Measurements from ENCODE around the gene MITD1.

Gene MITD1

DNA sequence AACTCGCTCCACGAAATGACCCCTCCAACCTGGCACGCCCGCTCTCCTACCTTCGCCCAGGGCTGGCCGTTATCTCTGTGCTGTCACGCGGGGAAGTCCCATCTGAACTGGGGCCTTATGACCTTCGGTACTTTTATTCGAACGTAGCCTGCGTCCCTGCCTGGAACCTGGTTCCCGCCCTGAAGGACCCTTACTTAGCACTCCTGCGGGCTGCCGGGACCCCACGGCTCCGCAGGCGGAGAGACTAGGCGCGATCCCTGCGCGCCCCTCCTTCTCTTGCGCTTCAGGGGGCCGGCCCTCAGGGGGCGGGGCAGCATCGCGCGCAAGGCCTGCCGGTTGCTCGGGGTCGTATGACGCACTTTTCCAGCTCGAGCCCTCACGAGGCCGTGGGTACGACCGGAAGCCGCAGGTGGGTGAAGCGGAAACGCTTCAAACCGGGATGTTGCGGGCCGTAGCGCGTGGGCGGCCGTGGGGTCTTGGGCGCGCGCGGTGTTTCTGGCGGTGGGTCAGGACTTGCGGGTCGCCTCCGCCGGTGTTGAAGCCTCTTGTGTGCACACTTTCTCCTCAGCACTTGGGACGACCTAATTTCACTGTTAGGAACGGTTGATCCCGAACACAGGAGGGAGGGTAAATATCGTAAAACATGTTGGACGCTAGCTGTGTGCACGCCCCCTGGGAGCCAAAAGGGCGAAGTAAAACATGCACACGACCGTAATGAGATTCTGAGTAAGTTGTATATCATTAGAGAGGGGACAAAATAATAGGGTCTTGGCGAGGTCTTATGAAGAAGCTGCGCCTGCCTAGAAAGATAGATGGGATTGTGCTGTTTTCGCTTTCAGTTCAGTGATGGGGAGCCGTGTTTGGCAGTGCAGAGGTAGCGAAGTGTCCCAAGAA, 26.0 kb downstream of the MITD1 start, which contains the start of the genes LIPT1 and TSGA10:
TSS of gene LIPT1 (plus strand) at position 325 of the 894 bp plus-strand sequence. CDS start 6,991 bp downstream, outside the sequence.
TSS of gene TSGA10 (minus strand) at position 300 of the 894 bp plus-strand sequence. CDS start 45,503 bp downstream, outside the sequence.
- TF ChIP-seq, protein P1, sequence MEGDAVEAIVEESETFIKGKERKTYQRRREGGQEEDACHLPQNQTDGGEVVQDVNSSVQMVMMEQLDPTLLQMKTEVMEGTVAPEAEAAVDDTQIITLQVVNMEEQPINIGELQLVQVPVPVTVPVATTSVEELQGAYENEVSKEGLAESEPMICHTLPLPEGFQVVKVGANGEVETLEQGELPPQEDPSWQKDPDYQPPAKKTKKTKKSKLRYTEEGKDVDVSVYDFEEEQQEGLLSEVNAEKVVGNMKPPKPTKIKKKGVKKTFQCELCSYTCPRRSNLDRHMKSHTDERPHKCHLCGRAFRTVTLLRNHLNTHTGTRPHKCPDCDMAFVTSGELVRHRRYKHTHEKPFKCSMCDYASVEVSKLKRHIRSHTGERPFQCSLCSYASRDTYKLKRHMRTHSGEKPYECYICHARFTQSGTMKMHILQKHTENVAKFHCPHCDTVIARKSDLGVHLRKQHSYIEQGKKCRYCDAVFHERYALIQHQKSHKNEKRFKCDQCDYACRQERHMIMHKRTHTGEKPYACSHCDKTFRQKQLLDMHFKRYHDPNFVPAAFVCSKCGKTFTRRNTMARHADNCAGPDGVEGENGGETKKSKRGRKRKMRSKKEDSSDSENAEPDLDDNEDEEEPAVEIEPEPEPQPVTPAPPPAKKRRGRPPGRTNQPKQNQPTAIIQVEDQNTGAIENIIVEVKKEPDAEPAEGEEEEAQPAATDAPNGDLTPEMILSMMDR (conservative IDR thresholded peaks at IDR 0.05; ENCODE audit: low read depth, low read length) = peak; percentile 11
- peak within 1 kb of the TSS; percentile 87 for H3K4me3 ChIP-seq (ENCODE audit: low read depth, low read length)
- DNase-seq (ENCODE audit: low read depth) = peak; percentile 91

DNA sequence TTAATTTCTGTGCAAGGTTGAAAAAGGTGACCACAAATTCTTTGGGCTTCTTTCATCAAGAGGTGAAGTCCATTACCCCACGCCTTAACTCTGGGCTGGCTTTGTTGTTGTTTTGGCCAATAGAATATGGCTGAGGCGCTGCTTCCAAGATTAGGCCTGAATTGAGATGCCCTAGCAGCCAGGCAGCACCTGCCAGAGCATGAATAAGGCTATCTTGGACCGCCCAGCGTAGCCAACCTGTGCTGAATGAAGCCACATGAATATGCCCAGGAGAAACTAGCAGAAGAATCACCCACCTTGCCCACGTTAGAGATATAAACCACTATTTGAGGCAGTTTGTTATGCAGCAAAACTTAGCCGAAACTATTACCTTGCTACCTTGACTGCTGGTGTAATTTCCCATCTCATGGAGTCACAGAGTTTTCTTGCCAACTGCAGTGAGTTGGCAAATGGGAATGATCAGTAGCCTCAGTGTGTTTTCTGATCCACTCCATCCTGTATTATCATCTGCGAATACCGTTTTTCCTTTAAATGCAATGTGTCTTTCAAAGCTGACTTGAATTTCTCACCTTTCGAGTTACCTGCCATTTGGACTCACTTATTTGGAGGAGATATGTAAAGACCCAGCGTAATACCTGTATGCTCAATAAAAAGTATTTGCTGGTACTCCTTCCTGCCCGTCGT, 26.8 kb downstream of the MITD1 start:
- DNase-seq (ENCODE audit: low read depth) = peak; percentile 12
- H3K4me3 ChIP-seq (ENCODE audit: low read depth, low read length) = peak overlapping the region; percentile 87
- TF ChIP-seq, protein P1 (conservative IDR thresholded peaks at IDR 0.05; ENCODE audit: low read depth, low read length) = no peak

DNA sequence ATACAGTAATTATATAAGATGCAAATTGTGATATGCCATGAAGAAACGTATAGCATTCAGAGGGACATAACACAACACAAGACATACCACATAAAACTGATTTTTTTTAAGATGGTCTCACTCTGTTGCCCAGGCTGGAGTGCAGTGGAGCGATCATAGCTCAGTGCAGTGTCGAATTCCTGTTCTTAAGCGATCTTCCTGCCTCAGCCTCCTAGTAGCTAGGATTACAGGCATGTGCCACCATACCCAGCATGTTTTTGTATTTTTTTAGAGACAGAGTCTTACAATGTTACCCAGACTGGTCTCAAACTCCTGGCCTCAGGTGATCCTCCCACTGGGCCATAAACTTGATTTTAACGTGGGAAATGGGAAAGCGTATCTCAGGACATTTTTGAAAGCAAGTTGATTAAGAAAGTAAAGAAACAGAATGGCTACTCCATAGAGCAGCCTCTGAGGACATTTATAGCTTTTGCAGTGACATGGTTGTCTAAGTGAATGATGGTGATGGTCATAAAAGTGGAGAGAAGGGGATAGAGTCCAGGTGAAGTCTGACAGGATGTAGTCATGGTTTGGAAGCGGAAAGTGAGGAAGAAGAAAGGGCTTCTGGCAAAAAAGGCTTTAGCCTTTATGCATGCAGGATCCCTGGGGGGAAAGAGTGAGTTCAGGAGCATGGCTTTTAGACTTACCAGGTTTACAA, 28.5 kb downstream of the MITD1 start:
- H3K4me3 ChIP-seq (ENCODE audit: low read depth, low read length) = no peak overlapping the region
- DNase-seq (ENCODE audit: low read depth) = no peak
- TF ChIP-seq, protein P1 (conservative IDR thresholded peaks at IDR 0.05; ENCODE audit: low read depth, low read length) = no peak

DNA sequence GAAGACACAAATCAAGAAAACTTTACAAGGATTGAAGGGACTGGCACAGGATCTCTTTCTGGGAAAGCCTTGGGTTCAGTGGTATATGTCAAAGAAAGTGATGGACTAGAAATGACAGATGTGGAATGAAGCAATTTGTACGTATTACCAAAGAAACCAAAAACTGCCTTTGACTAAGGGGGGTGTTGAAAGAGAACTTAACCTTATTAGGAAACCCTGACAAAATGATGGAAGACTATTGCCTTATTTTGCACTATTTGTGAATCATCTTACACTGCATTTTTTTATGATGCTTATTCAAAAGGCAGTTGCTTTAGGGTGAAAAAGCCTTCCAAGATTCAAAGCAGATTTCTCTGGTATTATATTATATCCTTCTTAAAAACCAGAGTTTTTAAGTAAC, 30.2 kb downstream of the MITD1 start:
- TF ChIP-seq, protein P1 (conservative IDR thresholded peaks at IDR 0.05; ENCODE audit: low read depth, low read length) = no peak
- DNase-seq (ENCODE audit: low read depth) = no peak
- H3K4me3 ChIP-seq (ENCODE audit: low read depth, low read length) = no peak overlapping the region

DNA sequence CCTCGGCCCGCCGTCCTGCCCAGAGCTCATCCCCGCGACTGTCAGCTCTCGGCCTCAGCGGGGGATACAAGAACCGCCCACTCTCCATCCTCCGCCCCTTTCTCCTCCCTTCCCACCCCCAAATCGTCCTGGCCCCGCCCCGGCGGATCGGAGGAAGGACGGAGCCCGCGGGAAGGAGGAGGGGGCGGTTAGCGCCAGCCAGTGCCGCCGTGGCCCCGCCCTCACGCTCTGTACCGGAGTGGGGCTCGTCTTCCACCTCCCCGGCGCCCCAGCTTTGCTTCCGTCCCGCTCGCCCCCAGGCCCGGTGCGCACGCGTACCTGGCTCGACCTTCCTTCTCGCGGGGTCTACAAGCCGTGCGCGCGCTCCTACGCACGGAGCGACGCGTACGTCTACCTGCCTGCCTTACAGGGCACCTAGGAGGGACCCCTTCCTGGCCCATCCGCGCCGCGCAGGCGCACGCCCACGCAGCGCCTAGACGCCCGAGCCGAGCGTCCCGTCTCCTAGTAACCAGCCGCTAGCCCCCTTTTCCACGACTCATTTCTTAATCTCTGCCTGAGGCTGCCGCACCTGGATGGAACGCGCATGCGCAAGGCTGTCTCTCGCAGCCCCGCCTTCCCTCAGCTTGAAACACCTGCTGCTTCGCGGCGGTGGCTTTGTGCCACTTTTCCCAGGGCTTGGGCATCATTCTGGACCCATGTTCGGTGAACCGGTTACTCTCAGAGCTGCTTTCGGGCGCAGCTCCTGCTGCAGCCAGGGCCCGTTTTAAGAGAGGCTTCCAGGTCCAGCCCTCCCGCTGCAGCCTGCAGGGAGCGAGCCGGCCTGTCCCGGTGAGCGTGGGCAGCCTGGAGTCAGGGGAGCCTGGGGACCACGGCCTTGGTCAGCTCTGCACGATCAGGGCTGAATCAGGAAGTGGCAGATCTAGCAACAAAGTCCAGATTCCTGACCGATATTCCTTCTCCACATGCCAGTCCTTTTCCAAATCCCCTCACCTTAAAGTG, 39.4 kb downstream of the MITD1 start, which contains the start of gene C2orf15:
TSS of gene C2orf15 (plus strand) at position 598 of the 999 bp plus-strand sequence. CDS start 8,852 bp downstream, outside the sequence.
- peak within 1 kb of the TSS; percentile 90 for H3K4me3 ChIP-seq (ENCODE audit: low read depth, low read length)
- TF ChIP-seq, protein P1 (conservative IDR thresholded peaks at IDR 0.05; ENCODE audit: low read depth, low read length) = no peak
- DNase-seq (ENCODE audit: low read depth) = peak; percentile 85

DNA sequence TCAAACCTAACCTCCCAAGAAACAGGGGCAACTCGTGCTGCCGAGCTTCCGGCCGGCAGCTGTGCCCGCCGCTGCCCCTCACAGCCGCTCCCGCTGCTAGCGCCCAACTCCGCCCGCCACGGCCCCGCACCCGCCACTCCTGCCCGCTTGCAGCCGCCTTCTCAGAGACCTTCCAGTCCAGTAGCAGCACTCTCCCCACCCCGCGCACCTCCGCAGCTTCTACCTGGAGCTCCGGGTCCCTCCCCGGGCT, 40.1 kb downstream of the MITD1 start:
- H3K4me3 ChIP-seq (ENCODE audit: low read depth, low read length) = peak overlapping the region; percentile 90
- TF ChIP-seq, protein P1 (conservative IDR thresholded peaks at IDR 0.05; ENCODE audit: low read depth, low read length) = no peak
- DNase-seq (ENCODE audit: low read depth) = no peak

All from choroid plexus epithelial cell (primary cell).